Measurements from ENCODE around the gene ZNF658.
"Not testable (repeated sequence)": the region's sequence is repeated elsewhere in the genome, so short reads cannot be mapped to it uniquely, and the experiment has no call there.

GRCh38 chr9:66900490-66901131, at the start of gene ZNF658:
- TF ChIP-seq TCF12 (IDR thresholded peaks at IDR 0.05; ENCODE audit: low read depth); RAD21 (IDR thresholded peaks at IDR 0.05; ENCODE audit: low read depth); EGR1 (IDR thresholded peaks at IDR 0.05); CEBPB (IDR thresholded peaks at IDR 0.05); REST (IDR thresholded peaks at IDR 0.05; ENCODE audit: low read depth); NFIC (IDR thresholded peaks at IDR 0.05); FOXM1 (IDR thresholded peaks at IDR 0.05; ENCODE audit: borderline replicate concordance, low read depth); YY1 (IDR thresholded peaks at IDR 0.05; ENCODE audit: low read depth); EP300 (IDR thresholded peaks at IDR 0.05; ENCODE audit: borderline replicate concordance): not testable (repeated sequence)
- TF ChIP-seq TAF1 (IDR thresholded peaks at IDR 0.05; ENCODE audit: low read depth) = 0 out of 2 replicates have a peak, but pooled peaks have one; percentile 48
- TF ChIP-seq MAX (IDR thresholded peaks at IDR 0.05) = peak; percentile 26; the same call in 1 of the 2 replicates

Data from Ishikawa (cell line).